H1 (cell line): ENCODE measurements around the gene DRAP1. TPM values are rescaled to one million over a fixed set of nuclear protein-coding genes. Genes with fewer than 3 reads are reported as not detected.

Experiments used
- CTCF ChIA-PET: fragments of 300-600 bp; sonication (Branson Sonifier 250); formaldehyde crosslinking; loops from one replicate; lab custom pipeline; 2021; ENCODE audit not compliant: partially characterized antibody; lab: Charles Lee
- POLR2A ChIA-PET: fragments of 300-600 bp; sonication (Branson Sonifier 250); formaldehyde crosslinking; loops from one replicate; lab custom pipeline; 2021; ENCODE audit warnings: inconsistent platforms; ENCODE audit not compliant: partially characterized antibody; lab: Charles Lee
- DNase-seq, 2 experiments: peaks; one replicate each; pipeline versions ENCODE4 v3.0.0 to v3.0.0-alpha.2; 2010 to 2022; ENCODE audit warnings: low spot score in 2 of 2, low read depth in 1 of 2, mixed read lengths in 1 of 2
- FAIRE-seq: peaks from 2 replicates; lab custom pipeline; 2011; peaks lifted over from hg19 to GRCh38; lab: Jason Lieb, UNC
- H2AFZ ChIP-seq: 2 replicates; pipeline ENCODE4 v1.8.1; 2012; ENCODE audit warnings: low read length, inconsistent platforms
- H2AK5ac ChIP-seq: 2 replicates; pipeline ENCODE4 v1.6.1; 2013; ENCODE audit warnings: low read depth, low read length
- H2BK120ac ChIP-seq: replicated peaks from 2 replicates; pipeline ENCODE3; 2013; ENCODE audit warnings: low read depth, low read length, inconsistent platforms
- H2BK12ac ChIP-seq: 2 replicates; pipeline ENCODE4 v1.6.1; 2013; ENCODE audit warnings: low read depth, low read length
- H2BK15ac ChIP-seq: 2 replicates; pipeline ENCODE4 v1.6.1; 2013; ENCODE audit warnings: low read length
- H2BK20ac ChIP-seq: 2 replicates; pipeline ENCODE4 v1.6.1; 2013; ENCODE audit warnings: low read length
- H2BK5ac ChIP-seq: 2 replicates; pipeline ENCODE4 v1.6.1; 2013; ENCODE audit warnings: low read depth, low read length
- H3K14ac ChIP-seq: 2 replicates; pipeline ENCODE4 v1.6.1; 2013; ENCODE audit warnings: inconsistent platforms; ENCODE audit not compliant: insufficient read length
- H3K18ac ChIP-seq: 2 replicates; pipeline ENCODE4 v1.6.1; 2013; ENCODE audit warnings: low read length; ENCODE audit errors: extremely low read depth
- H3K23ac ChIP-seq: 2 replicates; pipeline ENCODE4 v1.6.1; 2013; ENCODE audit warnings: inconsistent platforms; ENCODE audit not compliant: insufficient read length
- H3K23me2 ChIP-seq: 2 replicates; pipeline ENCODE4 v1.6.1; 2013; ENCODE audit warnings: low read depth, low read length
- H3K27ac ChIP-seq: 2 replicates; pipeline ENCODE4 v1.6.1; 2011; ENCODE audit warnings: low read depth, low read length, inconsistent platforms
- H3K27me3 ChIP-seq, 4 experiments: replicated peaks in 1 of 4; 1 replicate in 1 of 4; 2 replicates in 3 of 4; pipeline versions ENCODE4 v1.6.1 to v1.8.1; 2011 to 2013; ENCODE audit warnings: low read length in 3 of 4, mild to moderate bottlenecking in 3 of 4, inconsistent platforms in 2 of 4, mixed read lengths in 2 of 4, moderate library complexity in 1 of 4; ENCODE audit not compliant: control insufficient read depth in 3 of 4, insufficient read depth in 3 of 4; ENCODE audit errors: extremely low read depth in 1 of 4
- H3K36me3 ChIP-seq, 4 experiments: 2 replicates each; pipeline versions ENCODE4 v1.6.1 to v1.8.1; 2011 to 2013; ENCODE audit warnings: mild to moderate bottlenecking in 4 of 4, low read length in 3 of 4, moderate library complexity in 2 of 4, control low read depth in 1 of 4, inconsistent platforms in 1 of 4; ENCODE audit not compliant: insufficient read depth in 4 of 4, control insufficient read depth in 2 of 4
- H3K4ac ChIP-seq: replicated peaks from 2 replicates; pipeline ENCODE3; 2013; ENCODE audit warnings: low read length, low read depth, mixed read lengths, inconsistent platforms; ENCODE audit not compliant: insufficient read length
- H3K4me1 ChIP-seq, 4 experiments: replicated peaks in 1 of 4; 1 replicate in 1 of 4; 2 replicates in 3 of 4; pipeline versions ENCODE4 v1.6.1 to v1.8.1; 2011 to 2013; ENCODE audit warnings: low read length in 3 of 4, inconsistent platforms in 2 of 4, mixed read lengths in 1 of 4; ENCODE audit not compliant: insufficient read depth in 4 of 4, control insufficient read depth in 3 of 4
- H3K4me2 ChIP-seq, 2 experiments: 2 replicates each; pipeline versions ENCODE4 v1.6.1 to v1.8.1; 2011 to 2013; ENCODE audit warnings: low read depth in 2 of 2, low read length in 2 of 2, control low read depth in 1 of 2, inconsistent platforms in 1 of 2, mild to moderate bottlenecking in 1 of 2; ENCODE audit not compliant: insufficient read depth in 1 of 2
- H3K4me3 ChIP-seq, 4 experiments: fragments of 200-600, 300-600 bp in 1 of 4; sonication (generic), shearing (Covaris generic), sonication (Bioruptor Twin) in 1 of 4; 2 replicates each; pipeline versions ENCODE4 v1.5.1 to v1.8.1; 2011 to 2016; ENCODE audit warnings: low read length in 4 of 4, low read depth in 3 of 4, control low read depth in 2 of 4, inconsistent platforms in 2 of 4, mild to moderate bottlenecking in 2 of 4, mixed read lengths in 1 of 4, moderate library complexity in 1 of 4; ENCODE audit not compliant: insufficient read depth in 2 of 4; ENCODE audit errors: extremely low read depth in 1 of 4
- H3K56ac ChIP-seq: replicated peaks from 2 replicates; pipeline ENCODE3; 2013; ENCODE audit warnings: low read depth, mild to moderate bottlenecking, mixed read lengths, low read length, inconsistent platforms; ENCODE audit not compliant: insufficient read length
- H3K79me1 ChIP-seq: 2 replicates; pipeline ENCODE4 v1.6.1; 2013; ENCODE audit warnings: low read depth, low read length, control low read depth
- H3K79me2 ChIP-seq, 2 experiments: 2 replicates each; pipeline versions ENCODE4 v1.6.1 to v1.8.1; 2012 to 2013; ENCODE audit warnings: low read length in 2 of 2, mild to moderate bottlenecking in 2 of 2, inconsistent platforms in 1 of 2; ENCODE audit not compliant: insufficient read depth in 2 of 2, control insufficient read depth in 1 of 2
- H3K9ac ChIP-seq, 4 experiments: replicated peaks in 1 of 4; 1 replicate in 1 of 4; 2 replicates in 3 of 4; pipeline versions ENCODE4 v1.6.1 to v1.8.1; 2011 to 2013; ENCODE audit warnings: low read depth in 3 of 4, low read length in 3 of 4, control low read depth in 2 of 4, mild to moderate bottlenecking in 2 of 4, moderate library complexity in 2 of 4, inconsistent platforms in 1 of 4; ENCODE audit errors: extremely low read depth in 1 of 4
- H3K9me3 ChIP-seq, 2 experiments: 2 replicates each; pipeline versions ENCODE4 v1.6.1 to v1.8.1; 2012 to 2013; ENCODE audit warnings: mild to moderate bottlenecking in 2 of 2, moderate library complexity in 2 of 2, control low read depth in 1 of 2, inconsistent platforms in 1 of 2, low read depth in 1 of 2, low read length in 1 of 2, mixed read lengths in 1 of 2; ENCODE audit not compliant: insufficient read depth in 2 of 2
- H4K20me1 ChIP-seq, 2 experiments: replicated peaks in 1 of 2; 2 replicates each; pipeline versions ENCODE3 to v1.8.1; 2011 to 2013; ENCODE audit warnings: inconsistent platforms in 2 of 2, low read length in 2 of 2, mild to moderate bottlenecking in 1 of 2; ENCODE audit not compliant: insufficient read depth in 2 of 2, control insufficient read depth in 1 of 2
- H4K5ac ChIP-seq: 2 replicates; pipeline ENCODE4 v1.6.1; 2013; ENCODE audit warnings: low read length, low read depth, mixed read lengths, inconsistent platforms; ENCODE audit not compliant: insufficient read length
- H4K8ac ChIP-seq: 2 replicates; pipeline ENCODE4 v1.8.0; 2013; ENCODE audit warnings: mild to moderate bottlenecking, moderate library complexity, low read length, inconsistent platforms; ENCODE audit not compliant: insufficient read depth; ENCODE audit errors: extremely low read depth
- H4K91ac ChIP-seq: replicated peaks from 2 replicates; pipeline ENCODE3; 2013; ENCODE audit warnings: low read length, mixed read lengths, inconsistent platforms; ENCODE audit not compliant: insufficient read length
- ATF2 ChIP-seq: IDR thresholded peaks from 2 replicates; pipeline ENCODE4 v1.6.1; 2012; ENCODE audit warnings: low read length, inconsistent platforms
- CBX5 ChIP-seq: fragments of 300-800, 300-1000 bp; sonication (generic); IDR thresholded peaks from 2 replicates; pipeline ENCODE4 v1.7.1; 2016; ENCODE audit warnings: antibody characterized with exemption, low read length, low read depth
- CHD1 ChIP-seq: IDR thresholded peaks from 2 replicates; pipeline ENCODE4 v1.6.1; 2012; ENCODE audit warnings: low read depth, low read length, improper control_type of control experiment
- EZH2 ChIP-seq: fragments of 200-600 bp; sonication (generic); IDR thresholded peaks from 2 replicates; pipeline ENCODE4 v1.7.1; 2012; ENCODE audit warnings: low read depth, mild to moderate bottlenecking, moderate library complexity, low read length, inconsistent platforms; ENCODE audit not compliant: severe bottlenecking
- HDAC2 ChIP-seq, 2 experiments: fragments of 300-600 bp in 1 of 2; sonication (generic) in 1 of 2; IDR thresholded peaks; 2 replicates each; pipeline ENCODE4 v1.6.1; 2011 to 2012; ENCODE audit warnings: low read depth in 2 of 2, low read length in 2 of 2, mild to moderate bottlenecking in 2 of 2, moderate library complexity in 2 of 2, borderline replicate concordance in 1 of 2, inconsistent platforms in 1 of 2
- MAX ChIP-seq: IDR thresholded peaks from 2 replicates; pipeline ENCODE4 v1.6.1; 2012; ENCODE audit warnings: inconsistent platforms
- SAP30 ChIP-seq: fragments of 300-600 bp; sonication (generic); IDR thresholded peaks from 2 replicates; pipeline ENCODE4 v1.7.1; 2012; ENCODE audit warnings: low read length, moderate library complexity, mild to moderate bottlenecking, inconsistent platforms; ENCODE audit not compliant: insufficient read depth, insufficient replicate concordance
- SIN3A ChIP-seq, 2 experiments: IDR thresholded peaks in 1 of 2; conservative IDR thresholded peaks in 1 of 2; 2 replicates each; pipeline ENCODE4 v1.6.1; 2011 to 2012; ENCODE audit warnings: low read length in 2 of 2, improper control_type of control experiment in 1 of 2, low read depth in 1 of 2, mild to moderate bottlenecking in 1 of 2
- SIRT6 ChIP-seq: IDR thresholded peaks from one replicate; pipeline ENCODE4 v1.7.1; 2012; ENCODE audit warnings: low read length, inconsistent platforms
- SP4 ChIP-seq: IDR thresholded peaks from 2 replicates; pipeline ENCODE4 v1.6.1; 2012; ENCODE audit warnings: low read length, inconsistent platforms
- SRF ChIP-seq: IDR thresholded peaks from 2 replicates; pipeline ENCODE4 v1.6.1; 2011; ENCODE audit warnings: mild to moderate bottlenecking, low read depth, low read length, moderate library complexity
- TAF1 ChIP-seq: IDR thresholded peaks from 2 replicates; pipeline ENCODE4 v1.6.1; 2011; ENCODE audit warnings: mild to moderate bottlenecking, low read depth, low read length
- WGBS, 2 experiments: shearing (Covaris generic) in 1 of 2; methylation state at CpG; one replicate each; pipeline versions ENCODE4 v1.1.6 to v1.1.7; 2013 to 2015; ENCODE audit warnings: low lambda C conversion rate in 2 of 2, mixed read lengths in 2 of 2, inconsistent platforms in 1 of 2, low coverage in 1 of 2, missing lambda C conversion rate in 1 of 2; ENCODE audit not compliant: insufficient replicate concordance in 2 of 2, insufficient coverage in 1 of 2, insufficient read length in 1 of 2; ENCODE audit errors: extremely low coverage in 1 of 2, missing lambda C conversion rate in 1 of 2; 5-methylcytosine and 5-hydroxymethylcytosine counted together
- polyA plus RNA-seq, 7 experiments: library from polyadenylated mRNA; depleted of rRNA in 3 of 7; stranded (reverse) in 5 of 7; unstranded in 2 of 7; fragments of >200 nt in 5 of 7; fragments of 200-250 nt in 2 of 7; gene quantifications; 1 replicate in 5 of 7; 2 replicates in 1 of 7; 4 replicates in 1 of 7; pipeline versions ENCODE4 v1.2.1 to v1.2.3, GENCODE V29; 2011 to 2013; ENCODE audit warnings: missing spikeins in 2 of 7, mixed read lengths in 2 of 7
- total RNA-seq: library from RNA; stranded (reverse); fragmentation: NEBNext Ultra II Directional; extraction: Animal tissue kit (Norgen Biotek cat#: 25700); gene quantifications from 2 replicates; pipeline ENCODE4 v1.2.1, GENCODE V29; 2021

Gene DRAP1
- total and polyA plus RNA-seq, 2 of the 8 experiments (the other 6 are each of a cell fraction or from before 2014, with no cell fraction given) = 62.5 to 98.7 TPM

- WGBS, 2 experiments = 70% methylated on average over 11 of the region's 11 CpGs; no CpG with 5 or more reads in 1 of the 2 experiments
- Histone ChIP-seq H3K27me3 (peaks cover 15 to 41% (median 36%) of the 10 kb centered on the region in 4 experiments), H3K4me2 (peak overlapping the region; percentile 78 to 89; a peak in 3 of 4 replicates), H3K18ac (no peak overlapping the region), H3K36me3 (no peaks in the 10 kb centered on the region), H3K14ac (no peak overlapping the region), H2AFZ (no peak overlapping the region), H3K27ac (no peak overlapping the region), H2BK15ac (no peak overlapping the region), H3K56ac (no peak overlapping the region), H3K4ac (no peak overlapping the region), H2BK20ac (no peak overlapping the region), H3K79me2 (no peaks in the 10 kb centered on the region), H3K9ac (no peak overlapping the region), H2BK120ac (no peak overlapping the region), H3K23me2 (peaks cover 9% of the 10 kb centered on the region; the same call in 1 of the 2 replicates), H2BK12ac (no peak overlapping the region), H3K4me1 (peaks cover 3 to 11% (median 8%) of the 10 kb centered on the region in 4 experiments; a peak in 6 of 7 replicates), H3K79me1 (no peaks in the 10 kb centered on the region; the same call in 1 of the 2 replicates), H2BK5ac (no peak overlapping the region), H4K91ac (no peak overlapping the region), H4K20me1 (peaks cover 0 to 4% of the 10 kb centered on the region in 2 experiments), H4K5ac (no peak overlapping the region), H2AK5ac (no peak overlapping the region), H3K9me3 (no peaks in the 10 kb centered on the region), H4K8ac (no peak overlapping the region), H3K23ac (no peak overlapping the region), H3K4me3 (peak overlapping the region in 1 of 4 experiments; percentile 71; a peak in 2 of 8 replicates)
- no peak for FAIRE-seq
- CTCF ChIA-PET = interaction anchor here (0.9 to 9.7 kb wide), 9 partner anchors 7 to 91 kb away, joined by 3 to 150 read pairs (median 6); partner anchors contain the start of genes CCDC85B, FIBP and MUS81
- DNase-seq = no peak
- POLR2A ChIA-PET = interaction anchor here (0.6 to 2.6 kb wide), 8 partner anchors 9 to 47 kb away, joined by 3 to 18 read pairs (median 4); partner anchors contain the start of genes CCDC85B and FIBP
- TF ChIP-seq CHD1 (no peak), HDAC2 (IDR thresholded peaks at IDR 0.05; ENCODE audit: borderline replicate concordance in 1 of 2, low read depth in 2 of 2, low read length in 2 of 2) (no peak), EZH2 (no peak), CBX5 (no peak), SAP30 (no peak), SP4 (no peak), MAX (no peak), SIRT6 (no peak), ATF2 (no peak), SIN3A (conservative IDR thresholded peaks at IDR 0.05 in 1 of 2, IDR thresholded peaks at IDR 0.05 in 1 of 2; ENCODE audit: low read depth in 1 of 2, low read length in 2 of 2) (no peak), TAF1 (no peak), SRF (no peak)
Measured at GRCh38 chr11:65900899-65901180, 18.4 kb upstream of the DRAP1 start.
